OCI-LY7 (cell line): ENCODE measurements around the gene HAAO.

Experiments
- EZH2phosphoT487 ChIP-seq: fragments of 200-600 bp; sonication (generic); IDR thresholded peaks from 2 replicates; pipeline ENCODE4 v1.6.1; 2018; ENCODE audit warnings: low read depth, borderline replicate concordance, mild to moderate bottlenecking, mixed run types, antibody characterized with exemption, low read length, moderate library complexity, mixed read lengths
- TF ChIP-seq, protein P1 (sequence below): fragments of 200-600 bp; sonication (generic); conservative IDR thresholded peaks from 2 replicates; pipeline ENCODE4 v1.5.1; 2014; ENCODE audit warnings: mild to moderate bottlenecking, antibody characterized with exemption, low read length, moderate library complexity, mixed read lengths

DNA sequence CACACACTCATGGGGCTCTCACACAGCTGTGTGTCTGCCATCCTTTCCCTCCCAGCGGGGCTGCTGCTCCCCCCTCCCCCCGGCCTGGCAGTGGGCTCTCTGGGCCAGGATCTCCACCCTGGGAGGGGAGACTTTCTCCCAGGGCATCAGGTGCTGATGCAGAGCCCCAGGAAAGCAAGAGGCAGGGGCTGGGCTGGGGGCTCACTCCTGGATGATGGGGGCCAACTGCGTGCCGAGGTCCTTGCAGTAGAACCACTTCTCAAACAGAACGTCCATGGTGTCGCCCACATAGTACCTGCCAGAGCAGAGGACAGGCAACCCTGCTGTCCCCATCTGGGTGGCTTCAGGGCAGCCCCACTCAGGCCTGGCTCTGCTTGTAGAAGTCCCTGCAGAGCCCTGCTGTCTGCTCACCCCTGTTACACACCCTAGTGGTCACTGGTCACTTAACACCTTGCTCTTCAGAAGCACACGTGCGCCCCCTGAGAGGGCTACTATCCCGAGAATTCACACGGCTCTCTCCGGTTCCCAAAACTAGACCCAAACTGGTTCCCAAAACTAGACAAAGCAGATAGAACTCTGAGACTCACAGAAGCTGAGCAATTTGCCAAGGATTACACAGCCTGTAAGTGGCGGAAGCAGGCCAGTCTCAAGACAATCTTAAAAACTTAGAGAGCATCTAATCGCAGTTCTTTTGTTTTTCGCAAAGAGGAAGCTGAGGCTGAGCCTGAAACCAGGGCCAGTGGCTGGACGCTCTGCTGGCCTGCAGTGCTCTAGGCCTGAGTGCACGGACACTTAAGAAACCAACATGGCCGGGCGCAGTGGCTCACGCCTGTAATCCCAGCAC is 21.9 kb downstream of the HAAO start:
- TF ChIP-seq, protein P1, sequence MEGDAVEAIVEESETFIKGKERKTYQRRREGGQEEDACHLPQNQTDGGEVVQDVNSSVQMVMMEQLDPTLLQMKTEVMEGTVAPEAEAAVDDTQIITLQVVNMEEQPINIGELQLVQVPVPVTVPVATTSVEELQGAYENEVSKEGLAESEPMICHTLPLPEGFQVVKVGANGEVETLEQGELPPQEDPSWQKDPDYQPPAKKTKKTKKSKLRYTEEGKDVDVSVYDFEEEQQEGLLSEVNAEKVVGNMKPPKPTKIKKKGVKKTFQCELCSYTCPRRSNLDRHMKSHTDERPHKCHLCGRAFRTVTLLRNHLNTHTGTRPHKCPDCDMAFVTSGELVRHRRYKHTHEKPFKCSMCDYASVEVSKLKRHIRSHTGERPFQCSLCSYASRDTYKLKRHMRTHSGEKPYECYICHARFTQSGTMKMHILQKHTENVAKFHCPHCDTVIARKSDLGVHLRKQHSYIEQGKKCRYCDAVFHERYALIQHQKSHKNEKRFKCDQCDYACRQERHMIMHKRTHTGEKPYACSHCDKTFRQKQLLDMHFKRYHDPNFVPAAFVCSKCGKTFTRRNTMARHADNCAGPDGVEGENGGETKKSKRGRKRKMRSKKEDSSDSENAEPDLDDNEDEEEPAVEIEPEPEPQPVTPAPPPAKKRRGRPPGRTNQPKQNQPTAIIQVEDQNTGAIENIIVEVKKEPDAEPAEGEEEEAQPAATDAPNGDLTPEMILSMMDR = peak; percentile 71
- TF ChIP-seq EZH2phosphoT487 = no peak
